K562 (cell line): ENCODE data around the gene TRAF3IP1. TPM values are rescaled to one million over a fixed set of nuclear protein-coding genes. Genes with fewer than 3 reads are reported as not detected.

Source experiments
- ADNP ChIP-seq: fragments of 200-800 bp; sonication (Bioruptor generic); IDR thresholded peaks from 2 replicates; pipeline ENCODE4 v1.6.1; 2016; ENCODE audit warnings: missing genetic modification characterization, missing compliant biosample characterization
- CBFA2T3 ChIP-seq: fragments of 450-650 bp; IDR thresholded peaks from 2 replicates; pipeline ENCODE4 v1.6.1; 2017
- GTF2F1 ChIP-seq: IDR thresholded peaks from 2 replicates; pipeline ENCODE4 v1.6.1; 2011; ENCODE audit warnings: low read depth, low read length, improper control_type of control experiment
- HDAC1 ChIP-seq, 2 experiments: fragments of 450-650 bp; IDR thresholded peaks; 2 replicates each; pipeline ENCODE4 v1.6.1; 2016 to 2017; ENCODE audit warnings: inconsistent platforms in 1 of 2, mild to moderate bottlenecking in 1 of 2, moderate library complexity in 1 of 2
- HOXB6 ChIP-seq: fragments of 250-450 bp; sonication (Bioruptor Pico); IDR thresholded peaks from 2 replicates; pipeline ENCODE4 v1.5.1; 2022; ENCODE audit warnings: mild to moderate bottlenecking, borderline replicate concordance
- JUN ChIP-seq, 2 experiments: sonication (generic) in 1 of 2; formaldehyde crosslinking in 1 of 2; IDR thresholded peaks; 2 replicates each; pipeline versions ENCODE4 v1.6.1 to v1.8.0; 2012 to 2022; ENCODE audit warnings: borderline replicate concordance in 2 of 2, mild to moderate bottlenecking in 2 of 2, improper control_type of control experiment in 1 of 2, low read depth in 1 of 2, low read length in 1 of 2, missing genetic modification reagents in 1 of 2
- MAFF ChIP-seq: IDR thresholded peaks from 2 replicates; pipeline ENCODE4 v1.6.1; 2012; ENCODE audit warnings: low read length, improper control_type of control experiment
- PHF20 ChIP-seq: fragments of 450-650 bp; IDR thresholded peaks from 2 replicates; pipeline ENCODE4 v1.6.1; 2018; ENCODE audit not compliant: partially characterized antibody
- PRMT5 ChIP-seq: sonication (generic); formaldehyde crosslinking; IDR thresholded peaks from 2 replicates; pipeline ENCODE4 v1.5.0; 2020; ENCODE audit warnings: missing genetic modification reagents
- SMAD3 ChIP-seq: fragments of 450-650 bp; formaldehyde crosslinking; conservative IDR thresholded peaks from 2 replicates; pipeline ENCODE4 v1.4.0; 2020; ENCODE audit warnings: mild to moderate bottlenecking
- SP1 ChIP-seq: sonication (generic); formaldehyde crosslinking; IDR thresholded peaks from 2 replicates; pipeline ENCODE4 v1.8.1; 2022; ENCODE audit warnings: mild to moderate bottlenecking, missing genetic modification reagents
- ZNF175 ChIP-seq: fragments of 200-800 bp; sonication (Bioruptor generic); IDR thresholded peaks from 2 replicates; pipeline ENCODE4 v1.6.1; 2016; ENCODE audit warnings: low read depth, mild to moderate bottlenecking, missing genetic modification characterization, missing compliant biosample characterization
- ZNF347 ChIP-seq: fragments of 450-650 bp; formaldehyde crosslinking; IDR thresholded peaks from 2 replicates; pipeline ENCODE4 v1.4.0; 2020; ENCODE audit warnings: low read depth, mild to moderate bottlenecking, moderate library complexity
- polyA plus RNA-seq, 8 experiments: library from polyadenylated mRNA; depleted of rRNA in 4 of 8; stranded (reverse) in 5 of 8; unstranded in 3 of 8; fragments of >200 nt; fragmentation: Nextera tagmentation in 2 of 8; fragmentation: Illumina TruSeq in 1 of 8; extraction: Ambion mirVana in 2 of 8; extraction: Trizol in 1 of 8; gene quantifications; 2 replicates each; pipeline versions ENCODE4 v1.2.1 to v1.2.3, GENCODE V29; 2011 to 2014; ENCODE audit warnings: inconsistent platforms in 1 of 8, missing spikeins in 1 of 8
- total RNA-seq, 7 experiments: library from RNA; depleted of rRNA in 6 of 7; stranded (reverse); fragments of >200 nt in 6 of 7; fragmentation: Illumina TruSeq in 2 of 7; extraction: Trizol in 2 of 7; gene quantifications; 2 replicates each; pipeline versions ENCODE4 v1.2.1 to v1.2.3, GENCODE V29; 2011 to 2021; ENCODE audit warnings: low replicate concordance in 1 of 7
- TF ChIP-seq, protein P1 (sequence below), 2 experiments: fragments of 450-650 bp; IDR thresholded peaks; 2 replicates each; pipeline ENCODE4 v1.6.1; 2016; ENCODE audit warnings: mild to moderate bottlenecking in 2 of 2, borderline replicate concordance in 1 of 2, low read depth in 1 of 2, moderate library complexity in 1 of 2
- TF ChIP-seq, protein P2 (sequence below): conservative IDR thresholded peaks from 2 replicates; pipeline ENCODE4 v1.6.1; 2011; ENCODE audit warnings: low read depth, mild to moderate bottlenecking, low read length; ENCODE audit not compliant: control insufficient read depth
- TF ChIP-seq, protein P3 (sequence below): fragments of 200-800 bp; sonication (Bioruptor generic); IDR thresholded peaks from 2 replicates; pipeline ENCODE4 v1.6.1; 2017; ENCODE audit warnings: missing genetic modification characterization, missing compliant biosample characterization

Gene TRAF3IP1
- total and polyA plus RNA-seq, 9 of the 15 experiments (the other 6 are each of a cell fraction or from before 2014, with no cell fraction given) = 1.3 to 7.4 (median 3.4) TPM

DNA sequence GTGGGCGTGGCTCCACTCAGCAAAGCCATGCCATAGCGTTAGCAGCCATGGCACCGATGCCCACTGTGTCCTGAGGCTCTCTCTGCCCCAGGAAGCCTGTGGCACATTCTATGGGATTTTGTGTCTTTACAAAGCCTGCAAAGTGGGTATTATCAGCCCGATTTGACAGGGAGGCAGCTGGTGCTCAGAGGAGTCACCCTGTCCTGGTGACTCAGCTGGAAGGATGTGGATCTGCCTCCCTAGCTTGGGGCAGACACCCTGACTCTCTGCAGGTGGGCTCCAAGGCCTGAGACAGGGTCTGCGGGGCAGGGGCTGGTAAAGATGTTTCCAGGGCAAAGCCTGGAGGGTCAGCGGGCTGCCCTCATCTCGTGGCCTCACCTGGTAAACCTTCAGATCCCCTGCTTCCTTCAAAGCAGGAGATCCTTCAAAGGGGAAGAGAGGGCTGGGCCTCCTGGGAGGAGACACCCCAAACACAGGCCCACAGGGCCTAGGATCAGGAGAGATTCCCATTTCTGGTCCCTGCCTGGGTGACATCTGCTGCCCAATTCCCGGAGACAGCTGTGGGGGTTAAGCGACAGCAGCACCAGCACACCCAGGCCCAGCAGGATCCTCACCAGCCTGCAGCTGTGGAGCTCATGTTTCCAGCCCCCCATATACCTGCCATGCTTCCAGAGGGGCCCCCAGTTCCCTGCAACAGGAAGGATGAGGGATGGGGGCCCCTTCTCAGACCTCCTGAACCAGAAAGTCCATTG is 103.4 kb downstream of the TRAF3IP1 start (continued):
- no peak for TF ChIP-seq JUN (IDR thresholded peaks at IDR 0.05; ENCODE audit: borderline replicate concordance, low read depth, low read length)
- no peak for TF ChIP-seq JUN (CRISPR knock-in tag; IDR thresholded peaks at IDR 0.05; ENCODE audit: borderline replicate concordance)
- no peak for TF ChIP-seq ZNF347 (CRISPR knock-in tag)
- no peak for TF ChIP-seq ADNP (tag)
- TF ChIP-seq CBFA2T3 = peak; percentile 28; the same call in 1 of the 2 replicates
- TF ChIP-seq PHF20 = no peak
- TF ChIP-seq SMAD3 = no peak
- TF ChIP-seq, protein P1, sequence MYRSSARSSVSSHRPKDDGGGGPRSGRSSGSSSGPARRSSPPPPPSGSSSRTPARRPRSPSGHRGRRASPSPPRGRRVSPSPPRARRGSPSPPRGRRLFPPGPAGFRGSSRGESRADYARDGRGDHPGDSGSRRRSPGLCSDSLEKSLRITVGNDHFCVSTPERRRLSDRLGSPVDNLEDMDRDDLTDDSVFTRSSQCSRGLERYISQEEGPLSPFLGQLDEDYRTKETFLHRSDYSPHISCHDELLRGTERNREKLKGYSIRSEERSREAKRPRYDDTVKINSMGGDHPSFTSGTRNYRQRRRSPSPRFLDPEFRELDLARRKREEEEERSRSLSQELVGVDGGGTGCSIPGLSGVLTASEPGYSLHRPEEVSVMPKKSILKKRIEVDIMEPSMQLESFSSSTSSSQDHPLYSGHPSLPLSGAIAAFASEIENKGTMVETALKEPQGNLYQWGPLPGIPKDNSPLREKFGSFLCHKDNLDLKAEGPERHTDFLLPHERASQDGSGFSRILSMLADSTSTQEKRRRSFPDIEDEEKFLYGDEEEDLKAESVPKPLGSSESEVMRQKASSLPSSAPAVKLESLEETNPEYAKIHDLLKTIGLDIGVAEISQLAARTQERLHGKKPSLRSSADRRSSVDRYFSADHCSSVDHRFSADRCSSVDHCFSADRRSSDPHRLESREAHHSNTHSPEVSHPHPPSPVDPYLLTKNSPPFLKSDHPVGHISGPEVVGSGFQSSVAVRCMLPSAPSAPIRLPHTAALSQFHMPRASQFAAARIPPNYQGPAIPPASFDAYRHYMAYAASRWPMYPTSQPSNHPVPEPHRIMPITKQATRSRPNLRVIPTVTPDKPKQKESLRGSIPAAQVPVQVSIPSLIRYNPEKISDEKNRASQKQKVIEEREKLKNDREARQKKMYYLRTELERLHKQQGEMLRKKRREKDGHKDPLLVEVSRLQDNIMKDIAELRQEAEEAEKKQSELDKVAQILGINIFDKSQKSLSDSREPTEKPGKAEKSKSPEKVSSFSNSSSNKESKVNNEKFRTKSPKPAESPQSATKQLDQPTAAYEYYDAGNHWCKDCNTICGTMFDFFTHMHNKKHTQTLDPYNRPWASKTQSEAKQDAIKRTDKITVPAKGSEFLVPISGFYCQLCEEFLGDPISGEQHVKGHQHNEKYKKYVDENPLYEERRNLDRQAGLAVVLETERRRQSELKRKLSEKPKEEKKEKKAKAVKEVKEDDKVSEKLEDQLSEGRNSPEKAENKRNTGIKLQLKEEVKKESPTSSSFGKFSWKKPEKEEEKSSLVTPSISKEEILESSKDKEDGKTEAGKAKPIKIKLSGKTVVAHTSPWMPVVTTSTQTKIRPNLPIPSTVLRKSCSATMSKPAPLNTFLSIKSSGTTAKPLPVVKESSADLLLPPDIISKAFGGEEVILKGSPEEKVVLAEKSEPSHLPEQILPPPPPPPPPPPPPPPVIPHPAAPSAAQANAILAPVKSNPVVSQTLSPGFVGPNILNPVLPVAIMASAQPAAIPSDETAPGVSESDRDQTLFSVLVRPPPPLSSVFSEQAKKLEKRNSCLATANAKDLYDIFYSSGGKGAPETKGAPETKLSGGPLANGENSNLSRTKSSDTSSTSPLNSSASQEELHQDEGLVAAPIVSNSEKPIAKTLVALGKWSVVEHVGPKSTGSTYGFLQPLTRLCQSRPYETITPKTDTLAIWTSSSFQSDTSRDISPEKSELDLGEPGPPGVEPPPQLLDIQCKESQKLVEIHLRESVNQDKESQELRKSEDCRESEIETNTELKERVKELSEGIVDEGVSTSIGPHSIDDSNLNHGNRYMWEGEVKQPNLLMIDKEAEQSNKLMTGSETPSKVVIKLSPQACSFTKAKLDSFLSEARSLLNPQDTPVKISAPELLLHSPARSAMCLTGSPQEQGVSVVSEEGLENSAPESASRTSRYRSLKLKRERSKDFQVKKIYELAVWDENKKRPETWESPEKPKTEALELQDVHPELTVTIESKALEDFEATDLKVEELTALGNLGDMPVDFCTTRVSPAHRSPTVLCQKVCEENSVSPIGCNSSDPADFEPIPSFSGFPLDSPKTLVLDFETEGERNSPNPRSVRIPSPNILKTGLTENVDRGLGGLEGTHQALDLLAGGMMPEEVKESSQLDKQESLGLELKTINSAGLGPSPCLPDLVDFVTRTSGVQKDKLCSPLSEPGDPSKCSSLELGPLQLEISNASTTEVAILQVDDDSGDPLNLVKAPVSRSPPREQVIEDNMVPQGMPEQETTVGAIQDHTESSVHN (IDR thresholded peaks at IDR 0.05; ENCODE audit: borderline replicate concordance in 1 of 2, low read depth in 1 of 2) = no peak
- 0 out of 4 replicates have a peak, but pooled peaks of 1 of the 2 experiments have one; percentile 24 for TF ChIP-seq HDAC1 (IDR thresholded peaks at IDR 0.05)
- no peak for TF ChIP-seq SP1 (CRISPR knock-in tag)
- TF ChIP-seq PRMT5 (CRISPR knock-in tag) = no peak
- TF ChIP-seq, protein P2, sequence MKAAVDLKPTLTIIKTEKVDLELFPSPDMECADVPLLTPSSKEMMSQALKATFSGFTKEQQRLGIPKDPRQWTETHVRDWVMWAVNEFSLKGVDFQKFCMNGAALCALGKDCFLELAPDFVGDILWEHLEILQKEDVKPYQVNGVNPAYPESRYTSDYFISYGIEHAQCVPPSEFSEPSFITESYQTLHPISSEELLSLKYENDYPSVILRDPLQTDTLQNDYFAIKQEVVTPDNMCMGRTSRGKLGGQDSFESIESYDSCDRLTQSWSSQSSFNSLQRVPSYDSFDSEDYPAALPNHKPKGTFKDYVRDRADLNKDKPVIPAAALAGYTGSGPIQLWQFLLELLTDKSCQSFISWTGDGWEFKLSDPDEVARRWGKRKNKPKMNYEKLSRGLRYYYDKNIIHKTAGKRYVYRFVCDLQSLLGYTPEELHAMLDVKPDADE = no peak
- TF ChIP-seq ZNF175 = no peak
- TF ChIP-seq HOXB6 (CRISPR knock-in tag) = no peak
- TF ChIP-seq, protein P3, sequence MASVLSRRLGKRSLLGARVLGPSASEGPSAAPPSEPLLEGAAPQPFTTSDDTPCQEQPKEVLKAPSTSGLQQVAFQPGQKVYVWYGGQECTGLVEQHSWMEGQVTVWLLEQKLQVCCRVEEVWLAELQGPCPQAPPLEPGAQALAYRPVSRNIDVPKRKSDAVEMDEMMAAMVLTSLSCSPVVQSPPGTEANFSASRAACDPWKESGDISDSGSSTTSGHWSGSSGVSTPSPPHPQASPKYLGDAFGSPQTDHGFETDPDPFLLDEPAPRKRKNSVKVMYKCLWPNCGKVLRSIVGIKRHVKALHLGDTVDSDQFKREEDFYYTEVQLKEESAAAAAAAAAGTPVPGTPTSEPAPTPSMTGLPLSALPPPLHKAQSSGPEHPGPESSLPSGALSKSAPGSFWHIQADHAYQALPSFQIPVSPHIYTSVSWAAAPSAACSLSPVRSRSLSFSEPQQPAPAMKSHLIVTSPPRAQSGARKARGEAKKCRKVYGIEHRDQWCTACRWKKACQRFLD = no peak
- no peak for TF ChIP-seq MAFF
- TF ChIP-seq GTF2F1 = no peak
